HEK293 (cell line): ENCODE data around the gene WDR82.

Source experiments
- CTCF ChIA-PET: fragments of 350-600 bp; formaldehyde crosslinking; extraction: SDS; loops from one replicate; lab custom pipeline; 2021; ENCODE audit warnings: antibody characterized with exemption; lab: Yijun Ruan, JAX
- POLR2A ChIA-PET: fragments of 300-600 bp; formaldehyde crosslinking; extraction: SDS; loops from one replicate; lab custom pipeline; 2020; ENCODE audit warnings: antibody characterized with exemption, inconsistent platforms; lab: Yijun Ruan, JAX
- H3K27ac ChIP-seq: fragments of 200-500 bp; sonication (Bioruptor generic); 2 replicates; pipeline ENCODE4 v1.5.1; 2014; ENCODE audit warnings: low read depth, low read length, control low read depth, inconsistent platforms; ENCODE audit errors: extremely low read depth
- H3K36me3 ChIP-seq, 2 experiments: fragments of 200-500 bp in 1 of 2; sonication (Bioruptor generic) in 1 of 2; 1 replicate in 1 of 2; 2 replicates in 1 of 2; pipeline ENCODE4 v1.5.1; 2014 to 2017; ENCODE audit warnings: inconsistent platforms in 2 of 2, low read length in 2 of 2; ENCODE audit not compliant: control insufficient read depth in 2 of 2, insufficient read depth in 1 of 2
- H3K4me1 ChIP-seq: fragments of 200-500 bp; sonication (Bioruptor generic); 2 replicates; pipeline ENCODE4 v1.5.1; 2014; ENCODE audit warnings: mild to moderate bottlenecking, low read length, inconsistent platforms; ENCODE audit not compliant: control insufficient read depth, insufficient read depth
- H3K4me3 ChIP-seq: 2 replicates; pipeline ENCODE4 v1.5.1; 2011; ENCODE audit warnings: low read depth, mild to moderate bottlenecking, control low read depth, low read length, moderate library complexity
- H3K9me3 ChIP-seq: fragments of 200-500 bp; sonication (Bioruptor generic); 2 replicates; pipeline ENCODE4 v1.5.1; 2014; ENCODE audit warnings: low read depth, low read length, inconsistent platforms; ENCODE audit not compliant: control insufficient read depth, insufficient read depth
- ATF2 ChIP-seq: fragments of 450-650 bp; formaldehyde crosslinking; IDR thresholded peaks from 2 replicates; pipeline ENCODE4 v1.5.1; 2016; ENCODE audit warnings: missing biosample characterization, missing genetic modification characterization, low read depth
- BCL11A ChIP-seq: fragments of 450-650 bp; formaldehyde crosslinking; IDR thresholded peaks from 2 replicates; pipeline ENCODE4 v1.5.1; 2016; ENCODE audit warnings: low read depth, missing biosample characterization, missing genetic modification characterization
- HOXC10 ChIP-seq: sonication (generic); formaldehyde crosslinking; IDR thresholded peaks from 2 replicates; pipeline ENCODE4 v1.8.1; 2023; ENCODE audit warnings: mild to moderate bottlenecking, missing genetic modification reagents
- MYNN ChIP-seq: fragments of 450-650 bp; formaldehyde crosslinking; IDR thresholded peaks from 2 replicates; pipeline ENCODE4 v1.5.1; 2016; ENCODE audit warnings: missing biosample characterization, missing genetic modification characterization, borderline replicate concordance
- PRDM10 ChIP-seq: fragments of 450-650 bp; formaldehyde crosslinking; IDR thresholded peaks from 2 replicates; pipeline ENCODE4 v1.5.1; 2016; ENCODE audit warnings: missing biosample characterization, missing genetic modification characterization
- SP3 ChIP-seq: fragments of 450-650 bp; formaldehyde crosslinking; IDR thresholded peaks from 2 replicates; pipeline ENCODE4 v1.5.1; 2016; ENCODE audit warnings: missing biosample characterization, missing genetic modification characterization
- ZBTB10 ChIP-seq: fragments of 450-650 bp; formaldehyde crosslinking; IDR thresholded peaks from 2 replicates; pipeline ENCODE4 v1.5.1; 2016; ENCODE audit warnings: missing biosample characterization, missing genetic modification characterization
- ZBTB17 ChIP-seq: fragments of 450-650 bp; formaldehyde crosslinking; IDR thresholded peaks from 2 replicates; pipeline ENCODE4 v1.5.1; 2016; ENCODE audit warnings: missing biosample characterization, missing genetic modification characterization
- ZFP41 ChIP-seq: fragments of 450-650 bp; formaldehyde crosslinking; IDR thresholded peaks from 2 replicates; pipeline ENCODE4 v1.5.1; 2016; ENCODE audit warnings: missing biosample characterization, missing genetic modification characterization, borderline replicate concordance
- ZNF16 ChIP-seq: fragments of 450-650 bp; formaldehyde crosslinking; IDR thresholded peaks from 2 replicates; pipeline ENCODE4 v1.5.1; 2016; ENCODE audit warnings: low read depth, missing biosample characterization, missing genetic modification characterization
- ZNF19 ChIP-seq: fragments of 450-650 bp; formaldehyde crosslinking; IDR thresholded peaks from 2 replicates; pipeline ENCODE4; 2016; ENCODE audit warnings: missing biosample characterization, missing genetic modification characterization, low read depth
- ZNF214 ChIP-seq: fragments of 450-650 bp; formaldehyde crosslinking; IDR thresholded peaks from 2 replicates; pipeline ENCODE4 v1.5.1; 2017; ENCODE audit warnings: missing biosample characterization, mild to moderate bottlenecking, missing genetic modification characterization, borderline replicate concordance
- ZNF221 ChIP-seq: fragments of 450-650 bp; formaldehyde crosslinking; IDR thresholded peaks from 2 replicates; pipeline ENCODE4 v1.5.1; 2017; ENCODE audit warnings: missing biosample characterization, missing genetic modification characterization, borderline replicate concordance
- ZNF362 ChIP-seq: fragments of 450-650 bp; formaldehyde crosslinking; IDR thresholded peaks from 2 replicates; pipeline ENCODE4 v1.5.1; 2016; ENCODE audit warnings: missing biosample characterization, missing genetic modification characterization
- ZNF366 ChIP-seq: fragments of 450-650 bp; formaldehyde crosslinking; conservative IDR thresholded peaks from 2 replicates; pipeline ENCODE4 v1.5.1; 2016; ENCODE audit warnings: missing biosample characterization, missing genetic modification characterization
- ZNF404 ChIP-seq: fragments of 450-650 bp; formaldehyde crosslinking; IDR thresholded peaks from 2 replicates; pipeline ENCODE4 v1.5.1; 2017; ENCODE audit warnings: missing biosample characterization, missing genetic modification characterization
- ZNF433 ChIP-seq: fragments of 450-650 bp; formaldehyde crosslinking; IDR thresholded peaks from 2 replicates; pipeline ENCODE4 v1.5.1; 2016; ENCODE audit warnings: missing biosample characterization, missing genetic modification characterization, low read depth
- ZNF510 ChIP-seq: fragments of 450-650 bp; formaldehyde crosslinking; IDR thresholded peaks from 2 replicates; pipeline ENCODE4 v1.5.1; 2018; ENCODE audit warnings: mild to moderate bottlenecking, missing genetic modification characterization, missing biosample characterization; ENCODE audit not compliant: insufficient replicate concordance
- ZNF585B ChIP-seq: fragments of 450-650 bp; formaldehyde crosslinking; IDR thresholded peaks from 2 replicates; pipeline ENCODE4 v1.5.1; 2016; ENCODE audit warnings: missing biosample characterization, missing genetic modification characterization
- ZNF830 ChIP-seq: fragments of 450-650 bp; IDR thresholded peaks from 2 replicates; pipeline ENCODE4 v1.5.0; 2018; ENCODE audit warnings: missing biosample characterization, missing genetic modification characterization, low read depth, mild to moderate bottlenecking, moderate library complexity
- ZSCAN16 ChIP-seq: fragments of 450-650 bp; formaldehyde crosslinking; IDR thresholded peaks from 2 replicates; pipeline ENCODE4 v1.5.1; 2016; ENCODE audit warnings: missing biosample characterization, missing genetic modification characterization

The WDR82 gene

GRCh38 chr3:52218937-52219650, 59.4 kb downstream of the WDR82 start (continued):
- TF ChIP-seq ZNF366 (tag by site-specific recombination), result no peak
- no peak for TF ChIP-seq BCL11A (tag by site-specific recombination)
- TF ChIP-seq MYNN (tag by site-specific recombination), result no peak
- TF ChIP-seq ZNF362 (tag by site-specific recombination), result no peak

GRCh38 chr3:52218454-52218853, 60.0 kb downstream of the WDR82 start:
- Histone ChIP-seq H3K27ac (no peak overlapping the region), H3K4me1 (no peaks in the 10 kb centered on the region), H3K9me3 (no peaks in the 10 kb centered on the region), H3K36me3 (peaks cover 0 to 26% of the 10 kb centered on the region in 2 experiments; a peak in 2 of 3 replicates), H3K4me3 (no peak overlapping the region)
- CTCF ChIA-PET, result interaction anchor here (1.2 to 8.1 kb wide), 4 partner anchors 10 to 229 kb away, joined by 3 to 95 read pairs (median 25); no protein-coding TSS in a partner anchor
- POLR2A ChIA-PET, result no interaction called here
- no peak for TF ChIP-seq ZSCAN16 (tag by site-specific recombination)
- no peak for TF ChIP-seq ZBTB17
- TF ChIP-seq ZNF16 (tag by site-specific recombination), result no peak
- TF ChIP-seq ZNF433 (tag by site-specific recombination), result no peak
- TF ChIP-seq ZBTB10 (tag by site-specific recombination), result no peak
- TF ChIP-seq ZFP41 (tag by site-specific recombination), result no peak
- no peak for TF ChIP-seq HOXC10 (CRISPR knock-in tag)
- no peak for TF ChIP-seq SP3 (tag by site-specific recombination)
- TF ChIP-seq ZNF585B (tag by site-specific recombination), result no peak
- TF ChIP-seq ZNF221 (tag by site-specific recombination), result no peak
- no peak for TF ChIP-seq ZNF404 (tag by site-specific recombination)
- no peak for TF ChIP-seq ZNF19 (tag by site-specific recombination)
- no peak for TF ChIP-seq ZNF510
- no peak for TF ChIP-seq ZNF830 (tag by site-specific recombination)
- no peak for TF ChIP-seq ZNF214
- TF ChIP-seq PRDM10 (tag by site-specific recombination), result no peak
- no peak for TF ChIP-seq ATF2
